Stimulated activated CD4-positive, alpha-beta T cell treated with anti-CD3 and anti-CD28 coated beads, Interleukin-1b, Interleukin-23, amount 100 ng/mL, for 24 hours (primary cell): Measurements from ENCODE around the gene CDYL.
"Not testable (repeated sequence)": the region's sequence is repeated elsewhere in the genome, so short reads cannot be mapped to it uniquely, and the experiment has no call there.

Source experiments
- DNase-seq, 4 experiments: peaks; one replicate each; pipeline ENCODE4 v3.0.0-alpha.2; 2020; ENCODE audit warnings: low read depth in 4 of 4, low spot score in 1 of 4

Gene CDYL

DNA sequence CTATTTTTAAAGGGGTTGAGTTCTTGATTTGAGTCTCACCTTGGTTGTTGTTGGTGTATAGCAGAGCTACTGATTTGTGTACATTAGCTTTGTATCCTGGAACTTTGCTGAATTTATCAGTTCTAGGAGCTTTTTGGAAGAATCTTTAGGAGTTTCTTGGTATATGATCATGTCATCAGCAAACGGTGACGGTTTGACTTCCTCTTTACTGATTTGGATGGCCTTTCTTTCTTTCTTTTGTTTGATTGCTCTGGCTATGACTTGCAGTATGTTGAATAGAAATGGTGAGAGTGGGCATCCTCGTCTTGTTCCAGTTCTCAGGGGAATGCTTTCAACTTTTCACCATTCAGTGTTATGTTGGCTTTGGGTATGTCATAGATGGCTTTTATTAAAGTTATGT lies 64.0 kb downstream of the CDYL start:
- DNase-seq: no peak

DNA sequence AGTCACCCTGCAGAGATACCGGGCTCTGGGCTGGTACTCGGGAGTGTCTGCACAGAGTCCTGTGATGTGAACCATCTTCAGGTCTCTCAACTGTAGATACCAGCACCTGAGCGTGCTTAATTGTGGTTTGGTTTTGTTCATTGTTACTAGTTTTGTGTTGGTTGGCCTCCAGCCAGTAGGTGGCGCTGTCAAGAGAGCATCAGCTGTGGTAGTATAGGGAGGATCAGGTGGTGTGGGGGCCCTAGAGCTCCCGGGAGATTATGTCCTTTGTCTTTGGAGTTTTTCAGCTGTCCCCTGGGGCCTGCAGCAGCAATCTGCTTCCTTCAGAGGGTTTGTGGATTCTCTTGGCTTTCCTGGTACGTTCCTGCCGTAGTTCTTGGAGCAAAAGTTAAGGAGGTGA lies 67.9 kb downstream of the CDYL start:
- no peak for DNase-seq

DNA sequence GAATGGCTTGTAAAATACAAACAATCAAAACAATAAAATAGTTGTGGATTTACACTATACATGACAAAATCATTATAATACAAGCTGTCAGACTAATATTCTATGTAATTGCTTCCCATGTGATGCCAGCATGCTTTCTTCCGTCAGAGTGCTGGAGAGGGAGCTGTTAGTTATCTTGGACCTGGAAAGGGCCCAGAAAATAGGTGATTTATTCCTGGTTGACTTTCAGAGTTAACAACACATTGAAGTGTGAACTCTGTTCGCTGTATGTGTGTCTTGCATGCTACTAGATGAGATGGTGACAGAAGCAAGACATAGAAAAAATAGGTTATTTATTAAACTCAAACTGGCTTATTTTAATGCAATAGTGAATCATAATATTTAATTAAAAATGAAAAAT lies 70.2 kb downstream of the CDYL start:
- DNase-seq: no peak

DNA sequence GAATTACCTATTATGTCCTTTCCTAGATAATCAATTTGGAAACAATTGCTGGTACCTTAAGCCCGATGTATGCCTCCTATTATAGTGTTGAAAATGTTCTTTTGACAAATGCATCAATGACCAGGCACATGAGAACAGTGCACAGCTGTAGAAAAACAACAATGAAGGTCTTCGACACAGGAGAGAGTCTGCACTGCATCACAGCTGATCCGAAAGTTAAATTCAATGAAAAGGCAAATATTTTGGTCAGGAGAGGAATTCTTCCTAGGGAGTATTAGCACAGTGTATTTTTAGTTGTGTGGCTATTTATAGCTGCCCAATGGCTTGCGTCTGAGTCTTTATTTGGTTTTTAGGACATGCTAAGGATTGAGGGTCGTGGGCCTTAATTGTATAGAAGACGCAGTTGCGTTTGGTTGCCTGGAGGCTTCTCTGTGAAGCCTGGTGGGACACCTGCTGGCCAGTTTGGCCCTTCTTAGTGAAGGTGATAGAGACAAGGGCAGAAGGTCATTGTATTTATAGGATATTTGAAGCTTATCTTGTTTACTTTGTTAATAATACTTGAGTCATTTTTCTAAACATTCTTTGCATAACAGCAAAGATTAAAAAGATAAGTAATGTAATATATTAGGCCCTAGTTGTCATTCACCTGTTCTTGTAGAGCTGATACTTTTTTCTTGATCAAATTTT lies 72.3 kb downstream of the CDYL start:
- DNase-seq: no peak

DNA sequence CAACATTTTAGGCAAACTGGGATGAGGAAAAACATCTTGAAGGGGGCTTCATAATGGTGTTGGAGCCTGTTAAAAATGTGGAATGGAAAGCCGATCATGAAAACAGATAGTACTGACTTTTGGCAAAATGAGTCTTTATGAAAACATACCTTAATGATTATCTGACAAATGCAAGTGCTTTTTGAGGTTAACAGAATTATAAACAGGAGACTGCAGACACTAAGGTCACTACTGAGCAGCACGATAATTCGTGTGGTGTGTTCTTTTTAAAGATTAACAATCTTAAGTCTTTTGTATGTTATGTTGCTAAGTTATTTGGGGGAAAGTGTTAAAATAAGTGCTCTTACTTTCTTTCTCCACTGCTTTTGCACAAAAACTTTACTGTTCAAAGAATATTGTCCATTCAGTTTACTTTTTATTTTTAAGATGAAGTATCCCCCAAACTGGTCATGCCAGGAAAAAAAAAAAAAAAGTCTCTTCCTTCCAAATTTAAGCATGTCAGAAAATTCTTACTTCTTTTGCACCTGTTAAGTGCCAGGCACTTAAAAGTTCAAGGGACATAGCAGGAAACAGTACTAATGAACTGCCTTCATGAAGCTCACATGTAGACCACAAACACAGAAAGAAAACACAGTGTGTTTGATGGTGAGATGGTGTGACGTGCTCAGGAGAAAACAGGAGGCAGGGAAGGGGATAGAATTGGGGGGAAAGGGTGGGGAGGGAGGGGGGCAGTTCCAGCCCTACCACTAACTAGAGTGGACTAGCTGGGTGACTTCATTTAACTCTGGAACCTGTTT lies 73.2 kb downstream of the CDYL start:
- DNase-seq: no peak

DNA sequence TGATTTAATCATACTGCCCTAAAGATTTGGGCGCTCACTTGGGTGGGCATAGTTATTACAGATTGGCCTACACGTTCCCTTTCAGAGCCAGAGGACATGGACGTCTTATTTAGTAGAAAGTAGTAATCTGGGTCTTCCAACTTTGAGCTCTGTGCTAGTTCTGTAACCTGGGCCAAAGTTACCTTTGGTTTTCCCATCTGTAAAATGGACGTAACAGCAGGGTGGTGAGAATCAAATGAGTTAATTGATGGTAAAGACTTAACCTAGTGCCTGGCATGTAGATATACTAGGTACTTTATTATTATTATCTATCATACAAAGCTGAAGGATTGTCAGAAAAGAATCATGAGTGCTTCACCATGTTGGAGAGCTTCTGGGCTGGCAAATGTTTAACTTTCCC lies 74.8 kb downstream of the CDYL start:
- DNase-seq: no peak

DNA sequence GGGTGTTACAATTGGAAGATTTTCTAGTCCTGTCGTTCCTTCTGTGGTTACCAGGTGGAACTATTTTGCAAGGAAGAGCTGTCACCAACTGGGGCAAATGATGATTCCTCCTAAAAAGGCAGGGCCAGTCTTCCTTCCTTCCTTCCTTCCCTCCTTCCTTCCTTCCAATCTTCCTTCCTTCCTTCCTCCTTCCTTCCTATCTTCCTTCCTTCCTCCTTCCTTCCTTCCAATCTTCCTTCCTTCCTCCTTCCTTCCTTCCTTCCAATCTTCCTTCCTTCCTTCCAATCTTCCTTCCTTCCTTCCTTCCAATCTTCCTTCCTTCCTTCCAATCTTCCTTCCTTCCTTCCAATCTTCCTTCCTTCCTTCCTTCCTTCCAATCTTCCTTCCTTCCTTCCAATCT lies 76.0 kb downstream of the CDYL start:
- not testable (repeated sequence) for DNase-seq

DNA sequence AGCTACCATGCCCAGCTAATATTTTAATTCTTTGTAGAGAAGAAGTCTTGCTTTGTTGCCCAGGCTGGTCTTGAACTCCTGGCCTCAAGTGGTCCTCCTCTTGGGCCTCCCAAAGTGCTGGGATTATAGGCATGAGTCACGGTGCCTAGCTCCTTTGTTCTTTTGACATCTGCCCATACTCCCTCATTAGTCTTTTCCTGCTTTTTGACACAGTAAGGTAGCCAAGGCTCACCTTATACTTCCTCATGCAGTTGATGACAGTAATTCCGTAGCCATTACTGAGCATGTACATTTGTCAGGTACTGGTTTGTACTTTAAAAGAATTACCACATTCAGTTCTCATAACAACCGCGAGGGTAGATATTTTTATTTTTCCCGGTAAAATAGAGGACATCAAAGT lies 76.7 kb downstream of the CDYL start:
- DNase-seq: no peak

DNA sequence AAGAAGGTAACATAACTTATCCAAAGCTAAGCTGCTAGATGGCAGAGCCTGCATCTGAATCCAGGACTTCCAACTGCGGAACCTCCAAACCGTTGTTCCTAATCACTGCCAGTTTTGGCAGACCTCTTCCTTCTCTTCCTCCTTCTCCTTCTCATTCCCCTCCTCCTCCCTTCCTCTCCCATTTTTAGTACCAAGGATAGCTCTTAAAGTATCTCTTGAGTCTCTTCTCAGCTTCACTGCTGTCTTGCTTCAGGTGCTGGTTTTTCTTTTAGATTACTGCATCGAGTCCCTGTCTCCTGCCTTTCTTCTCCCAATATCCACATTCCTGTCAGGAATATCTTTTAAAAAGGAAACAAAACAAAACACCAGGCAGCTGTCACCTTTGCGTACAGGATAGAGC lies 77.1 kb downstream of the CDYL start:
- DNase-seq: no peak

DNA sequence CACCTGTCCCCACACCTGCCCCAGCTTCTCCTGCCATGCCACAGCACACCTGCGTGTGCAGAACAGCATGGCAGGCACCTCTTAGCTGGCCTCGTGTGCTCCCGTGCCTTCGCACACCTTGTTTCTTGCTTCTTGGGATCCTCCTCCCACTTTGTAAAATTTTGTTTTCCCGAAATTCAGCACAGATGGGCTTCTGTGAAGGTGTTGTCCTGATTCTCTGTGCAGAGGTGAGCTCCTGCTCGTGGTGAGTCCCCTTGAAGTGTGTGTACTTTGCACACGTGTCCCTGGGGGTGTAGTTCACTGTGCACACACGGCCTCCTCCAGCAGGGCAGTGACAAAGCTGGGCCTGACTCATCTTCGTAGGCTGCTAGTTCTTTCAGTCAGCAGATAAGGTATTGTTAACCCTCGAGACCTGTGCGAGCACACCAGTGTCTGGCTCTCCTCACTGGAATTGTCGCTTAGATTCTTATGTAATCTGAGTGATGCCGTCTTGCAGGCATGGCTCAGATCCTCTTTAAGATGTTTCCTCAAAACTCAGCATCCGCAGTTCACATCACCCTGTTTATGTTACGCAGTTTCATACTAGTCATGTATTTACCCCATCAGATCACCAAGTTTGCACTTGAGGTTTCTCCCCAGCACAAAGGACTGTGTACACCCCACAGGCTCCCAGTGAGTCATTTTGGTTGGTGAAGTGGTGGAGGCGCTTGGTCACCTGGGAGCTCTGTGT lies 77.7 kb downstream of the CDYL start:
- DNase-seq: no peak

DNA sequence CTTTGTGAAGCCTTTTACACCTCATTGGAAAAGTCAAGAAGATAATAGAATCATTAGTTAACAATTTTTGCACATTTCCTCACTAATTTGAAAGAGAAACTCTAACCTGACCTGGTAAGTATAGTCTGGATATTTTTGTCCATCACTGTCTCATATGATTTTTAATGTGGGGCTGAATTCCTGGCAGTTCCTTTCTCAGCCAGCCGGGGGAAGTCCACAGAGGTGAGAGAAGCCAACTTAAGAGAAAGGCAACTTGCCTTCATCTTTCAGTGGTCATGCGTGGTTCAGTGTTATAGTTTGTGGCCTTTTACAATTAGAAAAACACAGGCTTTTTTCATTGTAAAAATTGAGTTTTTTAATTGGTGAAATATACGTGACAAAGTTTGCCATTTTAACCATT lies 80.6 kb downstream of the CDYL start:
- no peak for DNase-seq

DNA sequence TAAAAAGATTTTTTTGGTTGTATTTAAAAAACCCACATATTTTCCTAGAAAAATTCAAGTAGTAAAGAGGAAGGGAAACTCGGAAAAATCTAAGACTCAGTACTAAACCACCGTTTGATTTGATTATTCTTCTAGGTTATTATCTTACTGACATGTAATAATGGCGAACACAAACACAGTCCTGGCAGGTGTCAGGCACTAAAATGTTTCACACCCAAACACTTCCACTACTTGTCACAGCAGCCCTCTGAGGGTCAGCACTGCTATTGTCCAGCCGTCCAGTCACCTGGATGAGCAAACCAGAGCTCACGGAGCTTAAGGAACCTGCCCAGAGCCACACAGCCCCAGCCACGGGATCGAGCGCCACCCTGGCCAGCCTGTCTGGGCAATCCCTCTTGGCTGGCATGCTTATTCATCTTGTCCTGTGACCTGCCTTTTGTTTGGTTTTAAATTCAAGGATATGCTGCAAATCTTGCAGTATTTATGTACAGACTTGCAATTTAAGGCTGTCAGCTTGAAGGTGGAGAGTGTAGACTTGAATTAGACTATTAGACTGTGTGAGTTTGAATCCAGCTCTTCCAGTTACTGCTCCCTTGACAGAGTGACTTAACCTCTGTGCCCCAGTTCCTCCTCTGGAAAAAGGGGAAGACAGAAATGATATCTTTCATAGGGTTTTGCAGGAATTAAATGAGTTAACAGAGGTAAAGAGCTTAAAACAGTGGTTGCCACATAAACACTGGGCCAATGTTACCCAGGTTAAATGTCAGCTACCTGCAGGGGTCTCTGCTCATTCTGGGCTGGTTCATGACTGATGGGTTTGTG lies 82.2 kb downstream of the CDYL start:
- no peak for DNase-seq

DNA sequence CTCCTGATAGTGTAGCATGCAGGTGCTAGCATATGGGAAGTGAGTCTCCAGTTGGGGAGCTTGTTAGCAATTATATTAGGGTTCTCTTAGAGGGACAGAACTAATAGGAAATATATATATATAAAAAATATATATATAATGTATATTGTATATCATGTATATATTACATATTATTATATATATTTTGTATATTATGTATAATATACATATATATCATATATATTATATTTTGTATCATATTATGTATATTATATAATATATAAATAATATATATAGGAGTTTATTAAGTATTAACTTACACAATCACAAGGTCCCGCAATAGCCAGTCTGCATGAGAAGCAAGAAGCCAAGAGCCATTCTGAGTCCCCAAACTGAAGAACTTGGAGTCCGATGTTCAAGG lies 84.2 kb downstream of the CDYL start:
- no peak for DNase-seq

DNA sequence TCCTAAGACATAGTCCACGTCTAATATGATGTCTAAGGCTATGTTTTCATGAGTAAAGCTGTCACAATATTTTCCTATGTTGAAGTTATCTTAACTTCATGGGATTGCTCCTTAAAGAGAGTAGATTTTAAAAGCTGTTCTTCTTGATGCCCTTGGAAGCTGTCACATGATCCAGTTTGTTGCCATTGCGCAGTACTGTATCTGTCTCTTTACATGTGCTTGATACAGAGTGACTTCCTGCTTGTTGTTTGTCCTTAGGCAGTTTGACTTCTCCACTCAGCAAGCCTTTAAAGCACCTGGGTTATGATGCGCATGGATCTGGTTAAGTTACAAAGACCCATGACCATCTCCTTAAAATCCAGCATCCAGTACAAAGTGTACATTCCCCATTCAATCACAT lies 85.4 kb downstream of the CDYL start:
- no peak for DNase-seq

DNA sequence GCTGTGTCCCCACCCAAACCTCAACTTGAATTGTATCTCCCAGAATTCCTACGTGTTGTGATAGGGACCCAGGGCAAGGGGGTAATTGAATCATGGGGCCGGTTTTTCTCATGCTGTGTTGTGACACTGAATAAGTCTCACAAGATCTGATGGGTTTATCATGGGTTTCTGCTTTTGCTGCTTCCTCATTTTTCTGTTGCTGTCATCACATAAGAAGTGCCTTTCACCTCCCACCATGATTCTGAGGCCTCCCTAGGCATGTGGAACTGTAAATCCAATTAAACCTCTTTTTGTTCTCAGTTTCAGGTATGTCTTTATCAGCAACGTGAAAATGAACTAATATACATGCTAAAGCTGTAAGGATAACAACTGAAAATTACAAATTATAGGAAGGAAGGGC lies 88.3 kb downstream of the CDYL start:
- no peak for DNase-seq

DNA sequence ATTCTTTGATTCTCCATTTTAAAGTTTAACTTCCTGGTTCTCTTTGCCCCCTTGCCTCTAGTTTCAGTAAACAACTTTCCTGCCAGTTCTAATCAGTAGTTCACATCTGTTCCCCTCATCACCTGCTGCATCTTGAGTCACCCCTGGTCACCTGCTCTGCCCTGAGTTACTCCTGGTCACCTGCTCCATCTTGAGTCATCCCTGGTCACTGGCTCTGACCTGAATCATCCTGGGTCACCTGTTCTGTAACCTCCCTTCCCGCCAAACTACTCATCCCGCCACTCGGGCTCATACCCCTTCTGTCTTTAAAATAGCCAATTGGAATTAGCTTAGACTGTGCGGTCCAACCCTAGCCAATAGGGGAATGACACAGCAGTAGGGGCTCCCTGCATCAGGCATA lies 88.8 kb downstream of the CDYL start:
- DNase-seq: not testable (repeated sequence)

DNA sequence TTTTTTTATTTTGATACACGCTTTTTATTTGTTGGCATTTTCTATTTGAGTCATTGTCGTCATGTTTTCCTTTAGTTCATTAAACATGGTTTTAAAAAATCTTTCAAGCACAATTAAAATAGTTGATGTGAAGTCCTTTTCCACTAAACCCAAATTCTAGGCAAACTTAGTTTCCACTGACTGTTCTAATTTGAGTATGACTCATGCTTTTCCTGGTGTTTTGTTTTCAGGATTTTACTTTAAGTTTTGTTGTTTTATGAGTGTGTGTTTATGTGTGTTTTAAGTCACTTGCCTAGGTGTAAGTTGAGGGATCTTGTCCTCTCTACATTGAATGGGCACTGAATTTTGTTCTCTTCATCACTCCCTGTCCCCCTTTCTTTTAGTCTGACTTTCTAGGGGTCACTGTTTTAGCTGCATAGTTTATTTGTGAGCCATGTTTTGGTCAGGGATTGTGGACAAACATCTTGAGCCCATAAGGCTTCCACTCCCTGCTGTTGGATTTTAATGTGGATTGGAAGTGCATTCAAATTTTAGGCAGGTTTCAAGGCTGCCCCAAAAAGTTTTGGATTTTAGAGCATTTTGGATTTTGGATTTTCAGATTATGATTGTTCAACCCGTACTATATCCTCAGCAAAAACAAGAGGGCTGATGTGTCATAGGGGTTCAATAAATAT lies 94.8 kb downstream of the CDYL start:
- DNase-seq: no peak

DNA sequence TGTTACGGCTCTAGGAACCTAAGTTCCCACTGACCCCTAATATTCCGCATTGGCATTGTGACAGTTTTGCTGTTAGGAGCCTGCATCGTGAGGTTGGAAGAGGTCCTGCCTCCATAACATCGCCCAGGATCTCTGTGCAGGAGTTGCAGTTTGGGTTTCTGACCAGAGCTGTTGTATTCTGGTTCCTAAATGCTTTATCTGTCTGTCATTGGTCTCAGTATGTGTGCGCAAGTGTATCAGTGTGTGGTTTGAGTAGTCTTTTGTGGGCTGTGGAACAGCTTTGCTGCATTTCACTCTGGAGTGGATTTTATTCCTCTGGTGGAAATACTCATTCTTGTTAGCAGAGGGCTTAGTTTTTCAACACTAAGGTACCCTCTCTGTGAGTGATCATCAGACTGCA lies 95.6 kb downstream of the CDYL start:
- no peak for DNase-seq

DNA sequence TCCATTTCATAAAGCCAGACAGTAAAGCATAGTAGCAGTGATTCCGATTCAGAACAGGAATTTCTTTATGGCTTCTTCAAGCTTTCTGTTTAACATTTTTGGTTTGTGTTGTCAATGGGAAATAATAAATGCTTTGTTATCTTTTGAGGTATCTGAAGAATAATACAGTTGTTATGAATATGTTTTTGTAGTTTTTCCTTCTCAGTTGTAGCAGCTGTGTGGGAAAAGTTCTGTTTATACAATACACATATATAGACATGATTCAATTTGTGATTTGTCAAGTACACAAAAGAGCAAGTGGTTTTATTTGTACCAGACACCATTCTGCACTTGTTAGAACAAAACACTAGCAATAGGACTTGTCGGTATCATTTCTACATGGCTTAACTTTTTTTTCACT lies 96.6 kb downstream of the CDYL start:
- DNase-seq: no peak

DNA sequence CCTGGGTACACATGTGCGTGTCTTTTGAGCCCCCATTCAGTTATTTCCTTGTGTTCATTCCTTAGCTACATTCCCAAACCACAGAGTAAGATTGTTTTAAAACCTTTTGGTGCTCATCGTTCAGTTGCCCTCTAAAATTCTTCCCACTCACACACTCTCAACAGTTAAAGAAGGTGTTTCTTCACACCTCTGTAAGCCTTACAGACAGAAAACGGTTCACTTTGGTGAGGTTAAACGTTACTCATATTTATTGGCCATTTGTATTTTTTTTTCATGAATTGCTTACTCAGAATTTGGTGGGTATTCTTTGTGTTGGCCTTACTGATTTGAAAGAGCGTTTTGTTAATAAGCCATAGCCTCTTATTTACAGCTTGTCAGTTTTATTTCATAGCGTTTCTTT lies 97.7 kb downstream of the CDYL start:
- DNase-seq: no peak

DNA sequence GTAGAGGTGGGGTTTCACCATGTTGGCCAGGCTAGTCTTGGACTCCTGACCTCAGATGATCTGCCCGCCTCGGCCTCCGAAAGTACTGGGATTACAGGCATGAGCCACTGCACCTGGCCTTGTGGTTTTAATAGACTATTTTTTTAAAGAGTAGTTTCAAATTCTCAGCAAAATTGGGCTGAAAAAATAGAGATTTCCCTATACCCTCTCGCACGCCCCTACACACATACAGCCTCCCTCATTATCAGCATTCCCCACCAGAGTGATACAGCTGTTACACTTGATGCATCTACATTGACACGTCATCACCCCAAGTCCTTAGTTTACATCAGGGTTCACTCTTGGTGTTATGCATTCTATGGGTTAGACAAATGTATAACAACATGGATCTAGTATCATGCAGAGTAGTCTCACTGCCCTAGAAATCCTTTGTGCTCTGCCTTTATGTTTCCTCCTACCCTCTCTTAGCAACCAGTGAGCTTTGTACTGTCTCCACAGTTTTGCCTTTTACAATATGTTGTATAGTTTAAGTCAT lies 103.6 kb downstream of the CDYL start:
- DNase-seq: no peak
